HCT116 (cell line): ENCODE measurements around the gene IRX3. TPM values are rescaled to one million over a fixed set of nuclear protein-coding genes. Genes with fewer than 3 reads are reported as not detected.

ENCODE experiments used
- ATAC-seq: fragments of 200-7000 bp; cut with Tn5 transposase; 2 replicates; pipeline ENCODE4 v1.9.1; 2020; ENCODE audit warnings: mild to moderate bottlenecking, moderate library complexity
- BruUV-seq: library from RNA; stranded (reverse); fragments of 400-500 nt; replicated peaks from 2 replicates; lab custom pipeline; 2021; lab: Mats Ljungman, UMichigan
- CTCF ChIA-PET: fragments of 300-600 bp; sonication (Branson Sonifier 250); formaldehyde crosslinking; loops from one replicate; lab custom pipeline; 2021; ENCODE audit warnings: antibody characterized with exemption; lab: Charles Lee
- POLR2A ChIA-PET: fragments of 300-600, 350-600 bp; sonication (Branson Sonifier 250); formaldehyde crosslinking; loops from one replicate; lab custom pipeline; 2021; ENCODE audit warnings: antibody characterized with exemption; lab: Charles Lee
- RAD21 ChIA-PET, 2 experiments: fragments of 300-600 bp; sonication (Branson Sonifier 250); formaldehyde crosslinking; loops; one replicate each; lab custom pipeline; 2023; ENCODE audit warnings: low total read pairs in 2 of 2; ENCODE audit not compliant: uncharacterized antibody in 2 of 2, unreplicated experiment in 2 of 2, low non-redundant PET in 1 of 2; lab: Charles Lee
- DNase-seq: peaks from one replicate; pipeline ENCODE4 v3.0.0-alpha.2; 2010; ENCODE audit warnings: low read depth, low spot score
- H2AFZ ChIP-seq: fragments of 200-600 bp; shearing (Covaris generic), sonication (generic); 2 replicates; pipeline ENCODE4 v1.6.1; 2017; ENCODE audit warnings: low read depth, mixed run types, mixed read lengths, antibody characterized with exemption, low read length; ENCODE audit not compliant: poor library complexity, severe bottlenecking
- H3K27ac ChIP-seq: 2 replicates; pipeline ENCODE4 v1.5.1; 2012; ENCODE audit warnings: low read depth, low read length
- H3K27me3 ChIP-seq: fragments of 200-600 bp; sonication (generic); 2 replicates; pipeline ENCODE4 v1.6.1; 2016; ENCODE audit warnings: mixed run types, low read length, mixed read lengths; ENCODE audit not compliant: insufficient read depth
- H3K36me3 ChIP-seq, 2 experiments: fragments of 200-500 bp in 1 of 2; fragments of 200-600 bp in 1 of 2; sonication (Bioruptor generic) in 1 of 2; sonication (generic) in 1 of 2; 2 replicates each; pipeline versions ENCODE4 v1.5.1 to v1.6.1; 2014 to 2016; ENCODE audit warnings: low read length in 2 of 2, inconsistent platforms in 1 of 2, mixed read lengths in 1 of 2, mixed run types in 1 of 2; ENCODE audit not compliant: insufficient read depth in 2 of 2, control insufficient read depth in 1 of 2
- H3K4me1 ChIP-seq, 2 experiments: fragments of 200-600 bp in 1 of 2; sonication (generic) in 1 of 2; 2 replicates each; pipeline versions ENCODE4 v1.5.1 to v1.6.1; 2012 to 2017; ENCODE audit warnings: low read length in 2 of 2, inconsistent platforms in 1 of 2, mild to moderate bottlenecking in 1 of 2, mixed read lengths in 1 of 2, mixed run types in 1 of 2, moderate library complexity in 1 of 2; ENCODE audit not compliant: insufficient read depth in 2 of 2, control insufficient read depth in 1 of 2
- H3K4me2 ChIP-seq: fragments of 200-600 bp; sonication (generic); 2 replicates; pipeline ENCODE4 v1.6.1; 2017; ENCODE audit warnings: mixed run types, low read length, mixed read lengths
- H3K4me3 ChIP-seq, 2 experiments: fragments of 200-600 bp in 1 of 2; sonication (generic) in 1 of 2; replicated peaks in 1 of 2; 2 replicates each; pipeline ENCODE4 v1.5.1; 2011 to 2016; ENCODE audit warnings: low read length in 2 of 2, control low read depth in 1 of 2, low read depth in 1 of 2, mild to moderate bottlenecking in 1 of 2, mixed read lengths in 1 of 2, mixed run types in 1 of 2
- H3K79me2 ChIP-seq: fragments of 200-600 bp; sonication (generic); 2 replicates; pipeline ENCODE4 v1.6.1; 2017; ENCODE audit warnings: mild to moderate bottlenecking, mixed run types, low read length, moderate library complexity, mixed read lengths; ENCODE audit not compliant: insufficient read depth
- H3K9ac ChIP-seq: fragments of 200-600 bp; sonication (generic); 2 replicates; pipeline ENCODE4 v1.6.1; 2016; ENCODE audit warnings: low read length, mixed read lengths
- H3K9me2 ChIP-seq: fragments of 200-600 bp; sonication (generic), shearing (Covaris generic); 2 replicates; pipeline ENCODE4 v1.6.1; 2017; ENCODE audit warnings: mixed run types, mild to moderate bottlenecking, moderate library complexity; ENCODE audit not compliant: insufficient read depth
- H3K9me3 ChIP-seq, 2 experiments: fragments of 200-500 bp in 1 of 2; fragments of 200-600 bp in 1 of 2; sonication (Bioruptor generic) in 1 of 2; sonication (generic) in 1 of 2; 2 replicates each; pipeline ENCODE4 v1.6.1; 2014 to 2017; ENCODE audit warnings: low read length in 2 of 2, mixed read lengths in 2 of 2, inconsistent platforms in 1 of 2, low read depth in 1 of 2, mild to moderate bottlenecking in 1 of 2, mixed run types in 1 of 2, moderate library complexity in 1 of 2; ENCODE audit not compliant: control insufficient read depth in 1 of 2, insufficient read depth in 1 of 2
- H4K20me1 ChIP-seq: fragments of 200-600 bp; sonication (generic), shearing (Covaris generic); 2 replicates; pipeline ENCODE4 v1.6.1; 2017; ENCODE audit warnings: mixed run types, mild to moderate bottlenecking, moderate library complexity; ENCODE audit not compliant: insufficient read depth
- ATF3 ChIP-seq: IDR thresholded peaks from 2 replicates; pipeline ENCODE4 v1.6.1; 2012
- CEBPB ChIP-seq: IDR thresholded peaks from 2 replicates; pipeline ENCODE4 v1.6.1; 2012; ENCODE audit warnings: low read depth
- JUND ChIP-seq: IDR thresholded peaks from 2 replicates; pipeline ENCODE4 v1.6.1; 2012
- POLR2A ChIP-seq: IDR thresholded peaks from 2 replicates; pipeline ENCODE4 v1.7.0; 2011; ENCODE audit warnings: borderline replicate concordance; ENCODE audit not compliant: insufficient read depth, insufficient read length; ENCODE audit errors: extremely low read depth
- RAD21 ChIP-seq: IDR thresholded peaks from 2 replicates; pipeline ENCODE4 v1.6.1; 2012; ENCODE audit warnings: low read depth, mild to moderate bottlenecking
- SRF ChIP-seq: IDR thresholded peaks from 2 replicates; pipeline ENCODE4 v1.6.1; 2012; ENCODE audit warnings: low read depth
- YY1 ChIP-seq: IDR thresholded peaks from 2 replicates; pipeline ENCODE4 v1.6.1; 2011; ENCODE audit warnings: low read length, low read depth, moderate library complexity, mild to moderate bottlenecking; ENCODE audit not compliant: insufficient replicate concordance; ENCODE audit errors: extremely low read depth
- ZFX ChIP-seq: fragments of 450-650 bp; IDR thresholded peaks from 2 replicates; pipeline ENCODE4 v1.6.1; 2017
- ZNF274 ChIP-seq: fragments of 200-500 bp; sonication (Bioruptor generic); IDR thresholded peaks from 2 replicates; pipeline ENCODE4 v1.6.1; 2014; ENCODE audit warnings: mild to moderate bottlenecking, low read depth, low read length, inconsistent platforms
- intact Hi-C: fragments of 100-400 bp; cut with micrococcal nuclease; formaldehyde crosslinking; loops from 2 replicates; pipeline ENCODE4 v1.10.0; 2022
- total RNA-seq: library from RNA; stranded (reverse); gene quantifications from one replicate; pipeline ENCODE4 v1.2.1, GENCODE V29; 2021; ENCODE audit not compliant: unreplicated experiment

Gene IRX3
- total RNA-seq, 1 experiment from 2014 or later: 2.0 TPM

- no peaks in the 10 kb centered on the region for H3K9me2 ChIP-seq
- H3K9ac ChIP-seq: no peak overlapping the region
- H3K36me3 ChIP-seq: no peaks in the 10 kb centered on the region
- H2AFZ ChIP-seq: no peak overlapping the region
- intact Hi-C loops: loop anchor here (10.0 kb wide), 1 partner anchor 328 kb away; no protein-coding TSS in a partner anchor
- H3K27ac ChIP-seq: no peak overlapping the region
- no peaks in the 10 kb centered on the region for H3K4me1 ChIP-seq
- ChIA-PET POLR2A (no interaction called here), CTCF (no interaction called here), RAD21 (no interaction called here)
- H4K20me1 ChIP-seq: no peaks in the 10 kb centered on the region
- H3K4me3 ChIP-seq: no peak overlapping the region
- TF ChIP-seq ZFX: no peak
- TF ChIP-seq ZNF274: no peak
- TF ChIP-seq SRF: no peak
- TF ChIP-seq RAD21: no peak
- TF ChIP-seq YY1: no peak
- no peak overlapping the region for H3K4me2 ChIP-seq
- no peaks in the 10 kb centered on the region for H3K27me3 ChIP-seq
- ATAC-seq (no peak), DNase-seq (no peak)
- H3K79me2 ChIP-seq: no peaks in the 10 kb centered on the region
- H3K9me3 ChIP-seq: peaks cover 0 to 6% of the 10 kb centered on the region in 2 experiments; a peak in 1 of 4 replicates
- no TSS peak for BruUV-seq
Measured at GRCh38 chr16:54297154-54297553, 10.6 kb upstream of the IRX3 start.

- RAD21 ChIA-PET: no interaction called here
- Histone ChIP-seq H2AFZ (no peak overlapping the region), H3K4me3 (no peak overlapping the region), H3K4me2 (no peak overlapping the region), H3K9ac (no peak overlapping the region), H4K20me1 (no peaks in the 10 kb centered on the region), H3K79me2 (no peaks in the 10 kb centered on the region), H3K27ac (no peak overlapping the region), H3K9me2 (no peaks in the 10 kb centered on the region), H3K27me3 (no peaks in the 10 kb centered on the region), H3K9me3 (peaks cover 0 to 6% of the 10 kb centered on the region in 2 experiments; a peak in 1 of 4 replicates), H3K4me1 (no peaks in the 10 kb centered on the region), H3K36me3 (no peaks in the 10 kb centered on the region)
- TF ChIP-seq JUND: no peak
- no peak for TF ChIP-seq CEBPB
- no peak for TF ChIP-seq ATF3
- TF ChIP-seq POLR2A: no peak
- DNase-seq (no peak), ATAC-seq (no peak)
- intact Hi-C loops: loop anchor here (10.0 kb wide), 1 partner anchor 328 kb away; no protein-coding TSS in a partner anchor
- POLR2A ChIA-PET: no interaction called here
- CTCF ChIA-PET: no interaction called here
- no TSS peak for BruUV-seq
Measured at GRCh38 chr16:54296543-54296942, 10.0 kb upstream of the IRX3 start.
